Fibroblast of skin of left quadriceps (primary cell): ENCODE data around the gene MEN1.

ENCODE experiments used
- DNase-seq, 2 experiments: peaks; one replicate each; pipeline ENCODE4 v3.0.0-alpha.2; 2013; ENCODE audit warnings: low read depth in 2 of 2

The MEN1 gene

GRCh38 chr11:64762674-64763525 lies 47.5 kb downstream of the MEN1 start:
- peak; percentile 32 to 35 for DNase-seq

- no peak for DNase-seq
These were observed 48.1 kb downstream of the MEN1 start for GRCh38 chr11:64762277-64762673.

- no peak for DNase-seq
These were observed 49.5 kb downstream of the MEN1 start for GRCh38 chr11:64760759-64761420.

- DNase-seq: no peak
These were observed 50.3 kb downstream of the MEN1 start, which contains the start of gene PYGM for GRCh38 chr11:64759722-64760719. Gene PYGM (minus strand): TSS chr11:64759974. CDS start chr11:64759898, 76 bp downstream.

GRCh38 chr11:64759131-64759721 lies 51.1 kb downstream of the MEN1 start:
- DNase-seq: no peak

- no peak for DNase-seq
These were observed 51.8 kb downstream of the MEN1 start for GRCh38 chr11:64758330-64759079.

GRCh38 chr11:64757549-64758329 lies 52.6 kb downstream of the MEN1 start:
- no peak for DNase-seq

GRCh38 chr11:64755681-64756361 lies 54.5 kb downstream of the MEN1 start:
- no peak for DNase-seq

- no peak for DNase-seq
These were observed 55.3 kb downstream of the MEN1 start for GRCh38 chr11:64754919-64755662.

- no peak for DNase-seq
These were observed 56.0 kb downstream of the MEN1 start for GRCh38 chr11:64754124-64754918.
